ENCODE data around the gene EHD1.

- no peak for TF ChIP-seq CTCF (conservative IDR thresholded peaks at IDR 0.05 in 1 of 2, IDR thresholded peaks at IDR 0.05 in 1 of 2; ENCODE audit: extremely low read depth in 1 of 2, insufficient read depth in 1 of 2, low read depth in 1 of 2, low read length in 2 of 2)
- TF ChIP-seq EZH2 (IDR thresholded peaks at IDR 0.05; ENCODE audit: borderline replicate concordance, low read length), result no peak
Measured at GRCh38 chr11:64829536-64830251, 48.7 kb downstream of the EHD1 start.
